Right atrium auricular region (tissue), 2 donors: ENCODE data around the gene FCN3. TPM values are rescaled to one million over a fixed set of nuclear protein-coding genes. Genes with fewer than 3 reads are reported as not detected.

Experiments used
- DNase-seq: peaks from one replicate; pipeline ENCODE4 v3.0.0-alpha.2; 2019; ENCODE audit warnings: low spot score
- H3K27ac ChIP-seq, 2 donors: fragments of 200-600 bp; sonication (generic); 1 replicate in 1 of 2; 2 replicates in 1 of 2; pipeline ENCODE4 v1.5.1; 2016 to 2019
- H3K27me3 ChIP-seq, 2 donors: fragments of 200-600 bp; sonication (generic); one replicate each; pipeline versions ENCODE4 v1.5.1 to v1.6.0; 2017 to 2019
- H3K36me3 ChIP-seq: fragments of 200-600 bp; sonication (generic); one replicate; pipeline ENCODE4 v1.5.1; 2016
- H3K4me1 ChIP-seq, 2 donors: fragments of 200-600 bp; sonication (generic); one replicate each; pipeline versions ENCODE4 v1.5.1 to v1.6.0; 2017 to 2019
- H3K4me3 ChIP-seq, 2 donors: fragments of 200-600 bp; sonication (generic); 1 replicate in 1 of 2; 2 replicates in 1 of 2; pipeline ENCODE4 v1.5.1; 2017 to 2019; ENCODE audit warnings: mild to moderate bottlenecking in 1 of 2, moderate library complexity in 1 of 2
- H3K9me3 ChIP-seq, 2 donors: fragments of 200-600 bp; sonication (generic); one replicate each; pipeline ENCODE4 v1.5.1; 2019
- total RNA-seq, 2 donors: library from RNA; depleted of rRNA; stranded (reverse); fragments of >200 nt; gene quantifications; one replicate each; pipeline ENCODE4 v1.1.0, GENCODE V29; 2016
- TF ChIP-seq, protein P1 (sequence below), 2 donors: fragments of 200-600 bp; sonication (generic); IDR thresholded peaks; one replicate each; pipeline ENCODE4 v1.5.1; 2019; ENCODE audit warnings: antibody characterized with exemption in 2 of 2

Gene FCN3
- total RNA-seq, 2 donors from 2014 or later: 21.1 to 36.6 TPM

GRCh38 chr1:27398405-27399149 is 24.0 kb upstream of the FCN3 start:
- H3K27ac ChIP-seq: no peak overlapping the region
- no peaks in the 10 kb centered on the region for H3K9me3 ChIP-seq
- H3K36me3 ChIP-seq: no peaks in the 10 kb centered on the region
- no peaks in the 10 kb centered on the region for H3K27me3 ChIP-seq
- no peak for DNase-seq
- TF ChIP-seq, protein P1, sequence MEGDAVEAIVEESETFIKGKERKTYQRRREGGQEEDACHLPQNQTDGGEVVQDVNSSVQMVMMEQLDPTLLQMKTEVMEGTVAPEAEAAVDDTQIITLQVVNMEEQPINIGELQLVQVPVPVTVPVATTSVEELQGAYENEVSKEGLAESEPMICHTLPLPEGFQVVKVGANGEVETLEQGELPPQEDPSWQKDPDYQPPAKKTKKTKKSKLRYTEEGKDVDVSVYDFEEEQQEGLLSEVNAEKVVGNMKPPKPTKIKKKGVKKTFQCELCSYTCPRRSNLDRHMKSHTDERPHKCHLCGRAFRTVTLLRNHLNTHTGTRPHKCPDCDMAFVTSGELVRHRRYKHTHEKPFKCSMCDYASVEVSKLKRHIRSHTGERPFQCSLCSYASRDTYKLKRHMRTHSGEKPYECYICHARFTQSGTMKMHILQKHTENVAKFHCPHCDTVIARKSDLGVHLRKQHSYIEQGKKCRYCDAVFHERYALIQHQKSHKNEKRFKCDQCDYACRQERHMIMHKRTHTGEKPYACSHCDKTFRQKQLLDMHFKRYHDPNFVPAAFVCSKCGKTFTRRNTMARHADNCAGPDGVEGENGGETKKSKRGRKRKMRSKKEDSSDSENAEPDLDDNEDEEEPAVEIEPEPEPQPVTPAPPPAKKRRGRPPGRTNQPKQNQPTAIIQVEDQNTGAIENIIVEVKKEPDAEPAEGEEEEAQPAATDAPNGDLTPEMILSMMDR (IDR thresholded peaks at IDR 0.05): no peak
- no peak overlapping the region for H3K4me3 ChIP-seq
- peaks cover 0 to 59% of the 10 kb centered on the region in 2 donors for H3K4me1 ChIP-seq

DNA sequence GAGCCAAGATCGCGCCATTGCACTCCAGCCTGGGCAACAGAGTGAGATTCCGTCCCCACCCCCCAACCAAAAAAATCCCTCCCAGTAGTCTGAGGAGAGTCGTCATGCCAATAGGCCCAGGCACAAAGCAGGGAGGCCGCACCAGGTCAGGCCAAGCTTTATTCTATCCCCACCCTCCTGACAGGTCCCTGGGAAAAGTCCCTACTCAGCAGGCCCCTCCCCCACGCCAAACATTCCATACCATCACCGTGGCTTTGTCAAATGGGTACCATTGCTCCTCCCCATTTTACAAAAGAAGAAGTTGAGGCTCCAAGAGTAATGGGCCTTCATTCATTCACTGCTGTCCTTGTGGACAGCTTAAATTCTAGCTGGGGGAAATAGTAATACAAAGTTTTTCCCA is 23.1 kb upstream of the FCN3 start:
- no peaks in the 10 kb centered on the region for H3K27me3 ChIP-seq
- H3K36me3 ChIP-seq: no peaks in the 10 kb centered on the region
- H3K27ac ChIP-seq: peak overlapping the region in 1 of 2 donors; percentile 40
- TF ChIP-seq, protein P1 (IDR thresholded peaks at IDR 0.05): no peak
- peaks cover 0 to 55% of the 10 kb centered on the region in 2 donors for H3K4me1 ChIP-seq
- DNase-seq: no peak
- no peak overlapping the region for H3K4me3 ChIP-seq
- H3K9me3 ChIP-seq: no peaks in the 10 kb centered on the region

DNA sequence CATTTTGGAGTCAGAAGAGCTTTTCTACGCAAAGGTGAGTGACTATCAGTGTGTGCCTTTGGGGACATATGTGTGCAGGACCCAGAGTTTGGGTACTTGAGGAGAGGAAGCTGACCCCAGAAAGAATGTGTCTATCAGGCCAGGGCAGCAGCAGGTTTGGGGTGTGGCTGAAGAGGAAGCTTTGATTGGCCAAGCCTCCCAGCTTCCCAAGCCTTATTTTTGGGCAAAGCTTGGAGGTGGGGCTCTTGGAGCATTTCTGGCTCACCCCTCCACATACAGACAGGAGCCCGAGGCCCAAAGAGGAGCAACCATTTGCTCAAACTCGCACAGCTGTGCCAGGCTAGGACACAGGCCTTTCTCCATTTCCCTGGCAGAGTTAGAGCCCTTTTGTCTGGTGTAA is 22.5 kb upstream of the FCN3 start:
- no peak for DNase-seq
- H3K4me1 ChIP-seq: peaks cover 0 to 53% of the 10 kb centered on the region in 2 donors
- H3K27ac ChIP-seq: peak overlapping the region in 1 of 2 donors; percentile 40
- TF ChIP-seq, protein P1 (IDR thresholded peaks at IDR 0.05): no peak
- H3K27me3 ChIP-seq: no peaks in the 10 kb centered on the region
- no peaks in the 10 kb centered on the region for H3K9me3 ChIP-seq
- H3K36me3 ChIP-seq: no peaks in the 10 kb centered on the region
- no peak overlapping the region for H3K4me3 ChIP-seq

DNA sequence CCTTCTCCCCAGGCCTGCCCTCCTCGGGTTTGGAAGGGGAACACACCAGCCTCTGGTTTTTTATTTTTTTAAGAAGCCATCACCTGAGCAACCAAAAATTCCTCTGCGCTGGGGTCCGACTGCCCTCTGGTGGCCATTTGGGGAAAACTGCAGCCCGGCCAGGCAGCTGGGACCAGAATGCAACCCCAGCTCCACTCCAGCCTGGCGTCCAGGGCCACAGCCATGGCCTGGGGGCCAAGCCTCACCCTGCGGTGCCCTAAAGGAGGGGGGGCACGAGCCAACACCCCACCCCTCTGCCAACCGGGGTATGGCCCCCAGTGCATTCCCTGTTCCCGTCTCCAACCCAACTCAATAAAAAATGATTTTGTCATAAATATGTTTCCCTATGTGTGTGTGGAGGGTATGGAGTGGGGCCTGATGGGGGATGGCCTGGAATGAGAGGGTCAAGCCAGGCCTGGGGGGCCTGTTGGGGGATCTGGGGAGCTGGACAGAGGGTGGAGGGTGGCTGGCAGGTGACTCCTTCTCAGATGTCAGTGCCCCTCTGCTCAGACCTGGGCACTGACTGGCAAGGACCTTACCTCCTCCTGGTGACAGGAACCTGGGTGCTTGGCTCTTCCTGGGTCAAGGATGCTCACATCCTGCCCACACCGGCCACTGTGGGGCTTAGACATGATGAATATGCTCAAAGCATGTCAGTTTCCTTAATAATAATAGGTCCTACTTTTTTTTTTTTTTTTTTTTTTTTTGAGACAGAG is 21.0 kb upstream of the FCN3 start:
- Histone ChIP-seq H3K27ac (peak overlapping the region in 1 of 2 donors; percentile 34), H3K4me3 (no peak overlapping the region), H3K9me3 (no peaks in the 10 kb centered on the region), H3K4me1 (peaks cover 0 to 56% of the 10 kb centered on the region in 2 donors), H3K36me3 (no peaks in the 10 kb centered on the region), H3K27me3 (no peaks in the 10 kb centered on the region)
- TF ChIP-seq, protein P1 (IDR thresholded peaks at IDR 0.05): peak; percentile 90 to 98
- DNase-seq: peak; percentile 86

DNA sequence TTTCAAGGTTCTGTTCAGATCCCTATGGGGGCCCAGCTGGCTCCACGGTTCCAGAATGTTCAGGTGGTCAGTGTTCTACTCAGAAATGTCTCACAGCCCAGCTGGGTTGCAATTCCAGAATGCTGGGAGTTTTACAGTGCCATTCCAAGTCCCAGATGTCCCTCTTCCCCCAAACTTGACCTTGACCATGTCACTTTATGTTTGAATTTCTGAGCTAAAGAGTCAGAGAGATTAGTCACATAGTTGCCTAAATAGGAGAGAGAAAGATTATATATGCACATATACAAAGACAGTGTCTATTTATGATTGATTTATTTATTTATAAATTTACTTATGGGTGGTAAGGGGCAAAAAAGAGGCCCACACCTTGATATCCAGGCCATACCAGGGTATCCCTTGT is 20.3 kb upstream of the FCN3 start:
- TF ChIP-seq, protein P1 (IDR thresholded peaks at IDR 0.05): no peak
- no peak for DNase-seq
- H3K4me3 ChIP-seq: no peak overlapping the region
- no peaks in the 10 kb centered on the region for H3K36me3 ChIP-seq
- H3K4me1 ChIP-seq: peaks cover 0 to 50% of the 10 kb centered on the region in 2 donors
- H3K9me3 ChIP-seq: no peaks in the 10 kb centered on the region
- peak overlapping the region in 1 of 2 donors; percentile 34 for H3K27ac ChIP-seq
- no peaks in the 10 kb centered on the region for H3K27me3 ChIP-seq
